ENCODE results near the gene C1QTNF8.

- TF ChIP-seq BACH2 (CRISPR knock-in tag; IDR thresholded peaks at IDR 0.05; ENCODE audit: borderline replicate concordance) (no peak), ZNF565 (CRISPR knock-in tag; conservative IDR thresholded peaks at IDR 0.05; ENCODE audit: low read depth) (no peak), PATZ1 (CRISPR knock-in tag; IDR thresholded peaks at IDR 0.05; ENCODE audit: borderline replicate concordance) (no peak), GLIS3 (CRISPR knock-in tag; IDR thresholded peaks at IDR 0.05) (no peak), RARB (CRISPR knock-in tag; IDR thresholded peaks at IDR 0.05) (no peak), ESRRG (CRISPR knock-in tag; IDR thresholded peaks at IDR 0.05) (no peak), ZC3H10 (CRISPR knock-in tag; IDR thresholded peaks at IDR 0.05) (no peak), ZFP30 (CRISPR knock-in tag; IDR thresholded peaks at IDR 0.05) (no peak), CREB5 (CRISPR knock-in tag; IDR thresholded peaks at IDR 0.05; ENCODE audit: low read depth) (no peak), OSR1 (CRISPR knock-in tag; IDR thresholded peaks at IDR 0.05) (no peak), ZFP3 (CRISPR knock-in tag; IDR thresholded peaks at IDR 0.05) (no peak), ARNTL (CRISPR knock-in tag; IDR thresholded peaks at IDR 0.05; ENCODE audit: borderline replicate concordance, low read depth) (no peak), TCF4 (CRISPR knock-in tag; IDR thresholded peaks at IDR 0.05; ENCODE audit: borderline replicate concordance) (no peak), CSDC2 (CRISPR knock-in tag; IDR thresholded peaks at IDR 0.05) (no peak)
Observed at GRCh38 chr16:1072526-1073261, 23.4 kb downstream of the C1QTNF8 start, which contains the start of gene SSTR5.

Data from SK-N-SH treated with all-trans-retinoic acid at 6 μM for 48 hours (cell line).